Measurements from ENCODE around the gene SPTBN1. TPM values are rescaled to one million over a fixed set of nuclear protein-coding genes. Genes with fewer than 3 reads are reported as not detected.

The SPTBN1 gene
- total and polyA plus RNA-seq, 9 donors = 108 to 314 (median 232) TPM

- no peak for TF ChIP-seq EP300 (IDR thresholded peaks at IDR 0.05)
- TF ChIP-seq CTCF (IDR thresholded peaks at IDR 0.05) = no peak
- no peak for TF ChIP-seq POLR2A (IDR thresholded peaks at IDR 0.05)
- DNase-seq = no peak
- H3K9me3 ChIP-seq = no peaks in the 10 kb centered on the region
- no peak overlapping the region for H3K4me3 ChIP-seq
- no peak overlapping the region for H3K27ac ChIP-seq
- intact Hi-C loops (cut with DNase I) = no loop called here
- 93 to 94% (median 93%) methylated on average over 4 of the region's 4 CpGs for WGBS, 3 donors
- peaks cover 29% of the 10 kb centered on the region for H3K4me1 ChIP-seq (ENCODE audit: insufficient read depth)
- H3K36me3 ChIP-seq = no peaks in the 10 kb centered on the region
- no peaks in the 10 kb centered on the region for H3K27me3 ChIP-seq
Observed at GRCh38 chr2:54594048-54594447, 137.9 kb downstream of the SPTBN1 start.

GRCh38 chr2:54595161-54595803 lies 139.2 kb downstream of the SPTBN1 start:
- Histone ChIP-seq H3K4me3 (no peak overlapping the region), H3K36me3 (no peaks in the 10 kb centered on the region), H3K9me3 (no peaks in the 10 kb centered on the region), H3K27me3 (no peaks in the 10 kb centered on the region), H3K4me1 (ENCODE audit: insufficient read depth) (peaks cover 25% of the 10 kb centered on the region), H3K27ac (no peak overlapping the region)
- intact Hi-C loops (cut with DNase I) = no loop called here
- 96 to 97% (median 97%) methylated on average over 13 of the region's 13 CpGs for WGBS, 3 donors
- DNase-seq = no peak
- no peak for TF ChIP-seq POLR2A (IDR thresholded peaks at IDR 0.05)

DNA sequence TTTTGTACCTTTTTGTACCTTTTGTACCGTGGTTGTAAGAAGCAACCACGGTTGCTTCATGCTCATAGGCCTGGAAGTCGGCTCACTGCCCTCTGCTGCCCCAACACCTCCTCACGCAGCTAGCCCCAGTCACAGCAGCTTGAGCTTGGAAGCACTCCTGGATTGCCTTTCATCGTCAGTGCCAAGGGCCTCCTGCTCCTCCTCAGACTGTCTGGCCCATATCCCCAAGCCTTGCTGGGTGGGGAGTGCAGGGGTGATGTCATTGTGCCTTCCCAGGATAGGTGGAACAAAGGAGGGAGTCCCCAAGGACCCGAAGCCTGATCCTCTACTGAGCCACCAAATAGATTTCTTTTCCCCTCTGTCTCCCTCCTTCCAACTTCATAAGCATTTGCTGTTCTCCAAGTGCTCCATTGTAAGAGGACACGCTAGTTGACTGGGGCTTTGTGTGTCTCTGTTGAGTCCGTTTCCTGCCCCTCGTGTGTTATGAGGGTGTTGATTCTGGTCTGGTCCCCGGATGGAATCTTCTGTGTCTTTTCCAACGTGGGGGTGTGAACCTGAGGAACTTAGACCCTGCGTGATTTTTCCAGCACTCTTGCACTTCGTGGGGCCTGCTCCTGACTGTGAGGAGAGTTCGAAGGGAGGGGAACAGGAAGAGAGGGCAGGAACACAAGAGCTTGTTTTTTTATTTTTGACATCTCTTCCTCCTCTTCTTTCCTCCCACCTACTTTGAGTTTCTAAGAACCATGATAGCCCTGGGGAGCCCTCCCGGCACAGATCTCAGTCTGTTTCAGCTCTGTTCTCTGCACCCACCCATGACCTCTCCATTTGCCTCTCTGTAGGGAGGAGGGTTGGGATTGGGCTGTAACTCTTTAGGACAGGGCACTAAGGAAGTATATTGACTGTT lies 140.1 kb downstream of the SPTBN1 start:
- intact Hi-C loops (cut with DNase I) = no loop called here
- WGBS, 3 donors = 34 to 48% (median 45%) methylated on average over 15 of the region's 15 CpGs
- no peak for TF ChIP-seq POLR2A (IDR thresholded peaks at IDR 0.05)
- H3K36me3 ChIP-seq = no peaks in the 10 kb centered on the region
- peaks cover 25% of the 10 kb centered on the region for H3K4me1 ChIP-seq (ENCODE audit: insufficient read depth)
- DNase-seq = peak in 2 of 5 donors; percentile 44 to 59
- H3K4me3 ChIP-seq = no peak overlapping the region
- H3K27me3 ChIP-seq = no peaks in the 10 kb centered on the region
- H3K9me3 ChIP-seq = no peaks in the 10 kb centered on the region
- peak overlapping the region; percentile 36 to 45 for H3K27ac ChIP-seq

DNA sequence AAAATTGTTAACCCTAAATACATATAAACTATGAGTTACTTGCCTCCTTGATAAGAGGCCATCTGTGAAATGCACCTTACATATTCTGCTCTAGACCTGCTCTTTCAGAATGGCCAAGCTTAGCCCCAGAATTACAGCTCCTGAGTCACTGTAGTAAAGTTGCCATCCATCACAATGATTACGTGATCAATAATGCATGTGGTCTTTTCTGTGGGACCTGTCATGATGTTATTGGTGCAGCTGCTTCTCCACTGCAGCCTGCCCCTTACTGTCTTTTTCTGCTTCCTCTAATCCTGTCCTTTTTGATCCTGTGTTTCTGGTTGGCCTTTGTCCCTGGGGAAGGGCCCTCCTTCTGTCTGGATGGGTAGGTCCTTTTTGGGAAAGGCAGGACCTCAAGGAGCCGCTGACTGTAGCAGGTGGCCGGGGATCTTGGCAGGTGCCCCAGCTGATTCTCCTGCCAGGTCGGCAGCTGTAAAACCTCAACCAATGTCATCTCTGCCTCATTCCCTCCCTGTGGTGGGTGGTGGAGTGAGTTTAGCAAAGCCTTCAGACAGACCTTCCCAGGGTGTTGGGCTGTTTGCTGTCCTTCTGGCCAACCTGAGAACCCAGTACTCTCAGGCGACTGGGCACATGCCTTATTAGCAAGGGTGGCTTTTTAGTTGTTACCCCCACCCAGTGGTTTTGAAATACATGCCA lies 141.2 kb downstream of the SPTBN1 start:
- Histone ChIP-seq H3K27me3 (no peaks in the 10 kb centered on the region), H3K4me3 (no peak overlapping the region), H3K4me1 (ENCODE audit: insufficient read depth) (peaks cover 30% of the 10 kb centered on the region), H3K36me3 (no peaks in the 10 kb centered on the region), H3K27ac (no peak overlapping the region), H3K9me3 (no peaks in the 10 kb centered on the region)
- 18 to 23% (median 20%) methylated on average over 5 of the region's 5 CpGs for WGBS, 3 donors
- intact Hi-C loops (cut with DNase I) = no loop called here
- peak; percentile 78 to 88 (median 81) for DNase-seq
- TF ChIP-seq POLR2A (IDR thresholded peaks at IDR 0.05) = no peak
- TF ChIP-seq CTCF (IDR thresholded peaks at IDR 0.05) = no peak
- no peak for TF ChIP-seq EP300 (IDR thresholded peaks at IDR 0.05)

Data from ovary (tissue), 9 donors.